NCI-H748 (cell line): ENCODE data around the gene VPS37C.
"Not testable (repeated sequence)": the region's sequence is repeated elsewhere in the genome, so short reads cannot be mapped to it uniquely, and the experiment has no call there.

Source experiments
- DNase-seq: peaks from one replicate; lab custom pipeline; 2025; ENCODE audit not compliant: unreplicated experiment; lab: John Stamatoyannopoulos, UW

VPS37C gene

GRCh38 chr11:61102667-61103571 is 58.3 kb downstream of the VPS37C start:
- no peak for DNase-seq

DNA sequence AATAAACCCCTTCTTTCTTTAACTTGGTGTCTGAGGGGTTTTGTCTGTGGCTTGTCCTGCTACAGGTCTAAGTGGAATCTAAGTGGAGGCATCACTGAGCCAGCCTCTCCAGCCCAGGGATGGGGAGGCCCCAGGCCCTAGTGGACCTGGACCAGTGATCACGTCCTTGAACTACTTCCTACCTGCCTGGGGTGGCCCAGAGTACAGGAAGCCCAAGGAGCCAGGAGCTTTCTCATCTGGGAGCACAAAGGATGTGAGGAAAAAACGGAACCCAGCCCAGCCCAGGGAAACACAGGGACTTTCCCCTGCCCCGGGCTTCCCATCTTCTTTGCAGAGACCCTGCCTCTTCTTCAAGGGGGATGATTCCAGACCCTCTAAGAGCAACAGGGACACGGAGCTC is 62.4 kb downstream of the VPS37C start:
- no peak for DNase-seq

DNA sequence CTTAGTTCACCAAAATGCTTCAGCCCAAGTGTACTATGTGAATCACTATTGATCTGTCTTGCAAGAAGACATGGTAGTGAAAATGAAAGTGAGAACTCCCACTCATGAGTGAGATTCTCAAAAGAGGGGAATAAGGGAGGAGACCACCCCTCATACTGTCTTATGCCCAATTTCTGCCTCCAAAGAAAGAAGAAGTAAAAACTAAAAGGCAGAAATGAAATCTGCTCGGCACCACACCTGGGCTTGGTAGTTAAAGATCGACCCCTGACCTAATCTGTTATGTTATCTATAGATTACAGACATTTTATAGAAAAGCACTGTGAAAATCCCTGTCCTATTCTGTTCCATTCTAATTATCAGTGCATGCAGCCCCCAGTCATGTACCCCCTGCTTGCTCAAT is 63.0 kb downstream of the VPS37C start:
- not testable (repeated sequence) for DNase-seq

GRCh38 chr11:61095021-61095420 is 66.2 kb downstream of the VPS37C start:
- no peak for DNase-seq

- DNase-seq: not testable (repeated sequence)
These were observed 67.1 kb downstream of the VPS37C start for GRCh38 chr11:61094167-61094566.

- no peak for DNase-seq
These were observed 68.1 kb downstream of the VPS37C start for GRCh38 chr11:61092908-61093763.

- no peak for DNase-seq
These were observed 68.9 kb downstream of the VPS37C start for GRCh38 chr11:61092280-61092766.

- DNase-seq: no peak
These were observed 69.6 kb downstream of the VPS37C start for GRCh38 chr11:61091373-61092279.

GRCh38 chr11:61090982-61091372 is 70.2 kb downstream of the VPS37C start:
- DNase-seq: no peak

- no peak for DNase-seq
These were observed 70.7 kb downstream of the VPS37C start for GRCh38 chr11:61090521-61090920.

DNA sequence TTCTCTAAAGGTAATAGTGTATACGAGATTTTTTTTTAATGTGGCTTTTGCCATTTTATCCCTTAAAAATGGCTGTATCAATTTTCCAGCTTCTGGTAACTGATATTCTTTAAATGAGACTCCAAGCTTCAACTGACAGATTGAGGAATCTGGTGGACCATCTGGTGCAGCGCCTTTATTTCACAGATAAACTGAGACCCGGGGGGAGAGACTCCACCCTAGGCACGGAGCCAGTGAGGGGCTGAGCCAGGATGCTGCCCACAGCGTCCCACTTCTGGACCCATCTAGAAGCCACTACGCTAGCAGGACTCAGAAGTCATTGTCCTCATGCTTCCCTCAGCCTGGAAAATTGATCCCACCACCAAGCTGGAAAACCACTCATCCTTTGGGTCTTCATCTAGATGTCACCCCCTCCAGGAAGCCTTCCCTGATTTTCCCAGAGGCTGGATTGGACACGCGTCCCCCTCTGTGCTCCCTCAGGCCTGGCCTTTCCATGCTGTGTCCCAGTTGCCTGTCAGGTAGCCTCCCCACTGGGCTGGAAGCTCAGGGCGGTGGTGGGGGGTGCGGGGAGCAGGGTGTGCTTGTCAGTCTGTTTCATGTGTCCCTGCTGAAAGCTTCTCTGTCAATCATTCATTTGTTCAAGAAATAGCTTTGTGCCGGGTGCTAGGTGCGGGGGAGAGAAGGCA is 71.3 kb downstream of the VPS37C start:
- no peak for DNase-seq

GRCh38 chr11:61087426-61088119 is 73.7 kb downstream of the VPS37C start:
- DNase-seq: no peak

DNA sequence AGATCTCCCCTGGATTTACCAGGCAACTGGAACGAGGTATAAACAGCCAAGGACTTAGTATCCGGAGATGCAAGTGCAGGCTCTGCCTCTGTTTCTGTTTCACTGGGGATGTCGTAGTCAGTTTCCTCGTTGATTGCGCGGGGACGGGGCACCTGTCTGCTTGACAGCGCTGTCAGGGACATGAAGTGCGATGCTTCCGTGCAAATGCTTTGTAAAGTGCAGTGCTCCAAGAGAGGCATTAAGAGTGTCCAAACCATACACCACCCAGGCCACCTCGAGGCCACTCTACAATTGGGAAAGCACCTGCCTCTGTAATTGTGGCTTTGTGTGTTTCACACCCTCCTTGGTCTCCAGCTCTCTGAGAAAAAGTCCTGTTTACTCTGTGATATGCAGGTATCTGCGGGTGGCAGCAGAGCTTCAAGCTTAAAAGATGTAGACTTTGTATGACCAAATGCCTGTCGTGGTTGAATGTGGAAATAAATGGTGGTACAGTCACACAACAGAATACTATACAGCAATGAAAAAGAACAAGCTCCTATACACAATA is 77.6 kb downstream of the VPS37C start:
- no peak for DNase-seq

DNA sequence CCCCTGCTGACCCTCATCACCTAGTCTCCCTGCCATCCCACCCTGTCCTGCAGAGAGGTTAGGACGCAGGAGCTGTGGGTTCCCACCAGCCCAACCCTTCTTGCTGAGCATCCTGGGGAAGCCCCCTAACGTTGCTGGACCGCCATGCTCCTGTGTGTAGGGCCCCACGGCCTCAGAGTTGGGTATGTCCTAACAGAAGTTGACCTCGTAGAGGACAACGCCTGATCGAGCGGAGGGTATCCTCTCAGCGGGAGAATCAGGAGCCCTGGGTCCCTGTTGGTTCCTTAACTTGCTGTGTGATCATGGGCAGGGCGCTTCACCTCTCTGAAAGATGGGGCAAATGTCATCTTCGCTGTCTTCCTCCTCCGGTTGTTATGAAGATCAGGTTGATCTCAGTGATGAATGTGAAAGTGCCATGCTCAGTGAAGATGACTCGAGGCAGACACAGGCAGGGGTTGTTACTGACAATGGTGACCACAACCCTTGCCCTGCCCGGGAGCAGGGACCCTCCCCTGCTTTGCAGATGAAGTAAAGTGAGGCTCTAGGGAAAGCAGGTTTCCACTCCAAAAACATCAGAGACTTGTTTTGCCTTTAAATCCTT is 78.2 kb downstream of the VPS37C start:
- no peak for DNase-seq

GRCh38 chr11:61082062-61082870 is 79.0 kb downstream of the VPS37C start:
- DNase-seq: no peak

DNA sequence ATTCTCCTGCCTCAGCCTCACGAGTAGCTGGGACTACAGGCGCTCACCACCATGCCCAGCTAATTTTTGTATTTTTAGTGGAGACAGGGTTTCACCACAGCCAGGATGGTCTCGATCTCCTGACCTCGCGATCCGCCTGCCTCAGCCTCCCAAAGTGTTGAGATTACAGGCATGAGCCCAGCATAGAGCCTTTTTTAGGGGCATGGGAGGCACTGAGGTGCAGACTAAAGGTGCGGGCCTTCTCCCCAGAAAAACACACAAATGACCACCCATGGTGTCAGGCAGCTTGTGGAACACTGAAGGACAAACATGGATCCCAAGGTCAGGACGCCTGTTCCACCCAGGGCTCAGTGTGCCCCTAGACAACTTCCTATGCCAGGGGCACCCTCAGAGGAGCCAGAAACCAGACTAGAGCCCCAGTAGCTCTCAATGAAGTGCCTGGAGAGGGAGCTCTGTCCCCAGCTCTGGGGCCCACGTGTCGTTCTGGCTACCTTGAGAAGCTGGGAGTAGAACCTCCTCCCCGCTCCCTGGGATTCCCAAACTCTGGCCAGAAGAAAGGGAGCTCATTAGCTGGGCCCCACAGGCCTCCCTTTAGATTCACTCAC is 80.1 kb downstream of the VPS37C start:
- no peak for DNase-seq

GRCh38 chr11:61080526-61080925 is 80.7 kb downstream of the VPS37C start:
- DNase-seq: no peak
